Mesenteric fat pad (tissue), 1 donor: ENCODE measurements around the gene CCDC9B. TPM values are rescaled to one million over a fixed set of nuclear protein-coding genes. Genes with fewer than 3 reads are reported as not detected.

Experiments
- DNase-seq: peaks from one replicate; pipeline ENCODE4 v3.0.0-alpha.2; 2020; ENCODE audit warnings: low spot score
- total RNA-seq: library from RNA; stranded (reverse); fragmentation: NEBNext Ultra II Directional; extraction: Animal tissue kit (Norgen Biotek cat#: 25700); gene quantifications from one replicate; pipeline ENCODE4 v1.2.1, GENCODE V29; 2021
- donor health status: DM: yes; HTN: yes; CAD: no.

The CCDC9B gene
- total RNA-seq, 1 donor from 2014 or later = 10.6 TPM

GRCh38 chr15:40331026-40331425, 9.7 kb downstream of the CCDC9B start:
- no peak for DNase-seq

- DNase-seq = no peak
Measured at GRCh38 chr15:40330368-40330836, 10.3 kb downstream of the CCDC9B start.

- DNase-seq = no peak
Measured at GRCh38 chr15:40329804-40330203, 10.9 kb downstream of the CCDC9B start.

- DNase-seq = no peak
Measured at GRCh38 chr15:40328751-40329150, 12.0 kb downstream of the CCDC9B start.

GRCh38 chr15:40328176-40328575, 12.6 kb downstream of the CCDC9B start:
- DNase-seq = no peak

- DNase-seq = no peak
Measured at GRCh38 chr15:40327457-40327856, 13.3 kb downstream of the CCDC9B start.

GRCh38 chr15:40325700-40326099, 15.0 kb downstream of the CCDC9B start:
- no peak for DNase-seq

- DNase-seq = no peak
Measured at GRCh38 chr15:40325188-40325587, 15.6 kb downstream of the CCDC9B start.

GRCh38 chr15:40323953-40324937, 16.5 kb downstream of the CCDC9B start:
- DNase-seq = peak; percentile 90

GRCh38 chr15:40323239-40323952, 17.3 kb downstream of the CCDC9B start, which contains the start of gene INAFM2:
TSS of gene INAFM2 (plus strand) at chr15:40323692. CDS start at chr15:40324056, 364 bp downstream.
- peak; percentile 96 for DNase-seq

GRCh38 chr15:40322531-40323238, 18.1 kb downstream of the CCDC9B start:
- DNase-seq = peak; percentile 82

- peak; percentile 9 for DNase-seq
Measured at GRCh38 chr15:40320931-40321371, 19.8 kb downstream of the CCDC9B start.

- peak; percentile 37 for DNase-seq
Measured at GRCh38 chr15:40320409-40320808, 20.3 kb downstream of the CCDC9B start.

- no peak for DNase-seq
Measured at GRCh38 chr15:40317580-40317979, 23.2 kb downstream of the CCDC9B start.

- no peak for DNase-seq
Measured at GRCh38 chr15:40316931-40317330, 23.8 kb downstream of the CCDC9B start.

- DNase-seq = no peak
Measured at GRCh38 chr15:40314723-40315276, 25.9 kb downstream of the CCDC9B start.

- no peak for DNase-seq
Measured at GRCh38 chr15:40313531-40314398, 27.0 kb downstream of the CCDC9B start.

GRCh38 chr15:40312370-40313158, 28.2 kb downstream of the CCDC9B start:
- no peak for DNase-seq

GRCh38 chr15:40310993-40311392, 29.7 kb downstream of the CCDC9B start:
- no peak for DNase-seq
